ENCODE data around the gene RAB6B. TPM values are rescaled to one million over a fixed set of nuclear protein-coding genes. Genes with fewer than 3 reads are reported as not detected.

RAB6B gene
- 0.96 to 2.7 TPM (median 2.0 TPM) in 5 replicates for total RNA-seq (2022; extraction: Qiagen RNA extraction)

DNA sequence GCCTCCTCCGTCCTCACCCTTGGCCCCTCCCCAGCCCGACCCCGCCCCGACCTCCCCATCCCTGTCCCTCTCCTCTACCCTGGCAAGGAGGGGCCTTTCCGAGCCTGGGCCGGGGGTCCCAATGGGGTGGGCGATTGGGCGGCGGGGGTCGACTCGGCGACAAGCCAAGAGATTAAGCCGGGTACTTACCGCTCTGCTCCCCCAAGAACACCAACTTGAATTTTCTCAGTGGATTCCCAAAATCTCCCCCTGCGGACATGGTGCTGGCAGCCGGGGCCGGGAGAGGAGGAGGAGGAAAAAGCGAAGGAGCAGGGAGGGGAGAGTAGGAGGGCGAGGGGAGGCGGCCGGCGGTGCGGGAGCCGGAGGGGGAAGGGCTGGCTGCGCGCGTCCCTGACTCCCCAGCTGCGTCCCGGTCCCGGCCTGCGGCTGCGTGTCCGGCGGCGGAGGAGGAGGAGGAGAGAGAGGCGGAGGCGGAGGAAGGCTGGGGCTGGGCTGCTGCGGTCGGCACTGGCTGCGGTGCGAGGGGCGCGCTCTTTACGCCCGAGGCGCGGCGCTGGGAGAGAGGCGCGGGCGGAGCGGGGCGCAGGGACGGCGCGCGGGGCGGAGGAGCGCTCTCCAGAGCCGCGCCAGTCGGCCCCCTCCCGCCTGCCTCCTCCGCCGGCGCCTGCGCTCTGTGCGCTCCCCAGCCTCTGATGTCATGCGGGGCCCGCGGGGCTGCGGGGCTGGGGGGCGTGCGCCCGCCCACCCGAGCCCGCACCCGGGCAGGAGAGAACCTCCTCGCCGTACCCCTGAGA lies at the start of gene RAB6B:
RAB6B (minus strand) TSS at position 675 of the 794 bp plus-strand sequence; CDS start at position 259, 416 bp downstream.

DNA sequence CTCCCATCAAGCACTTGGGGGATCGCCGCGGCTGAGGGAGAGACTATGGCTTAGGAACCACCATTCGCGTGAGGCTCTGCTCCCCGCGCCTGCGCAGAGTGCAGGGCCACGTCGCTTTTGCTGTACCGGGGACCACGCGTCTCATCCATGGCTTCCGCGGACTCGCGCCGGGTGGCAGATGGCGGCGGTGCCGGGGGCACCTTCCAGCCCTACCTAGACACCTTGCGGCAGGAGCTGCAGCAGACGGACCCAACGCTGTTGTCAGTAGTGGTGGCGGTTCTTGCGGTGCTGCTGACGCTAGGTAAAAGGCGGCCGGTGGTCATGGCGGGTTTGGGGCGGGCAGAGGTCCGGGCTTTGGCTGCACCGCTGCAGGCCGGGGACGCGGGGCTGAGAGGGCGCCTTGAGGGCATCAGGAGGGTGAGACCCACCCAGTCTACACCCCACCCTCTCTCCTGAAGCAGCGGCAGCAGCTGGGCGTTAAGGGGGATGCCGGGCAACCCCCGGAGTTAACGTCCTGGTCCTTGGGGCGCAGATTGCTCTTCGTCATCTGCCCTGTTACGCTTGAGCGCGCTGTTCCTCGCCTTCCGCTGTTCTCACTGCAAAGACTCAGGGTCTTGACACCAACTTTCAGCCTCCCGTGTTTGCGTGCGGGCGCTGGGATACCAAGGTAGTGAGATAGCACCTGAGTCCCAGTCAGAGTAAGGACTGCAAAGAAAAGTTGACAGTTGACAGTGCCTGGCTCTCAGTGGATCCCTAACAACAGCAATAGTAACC lies 89.8 kb downstream of the RAB6B start, which contains the start of gene SRPRB:
SRPRB (plus strand) TSS at position 114 of the 774 bp plus-strand sequence; CDS start at position 148, 34 bp downstream.

Other genes starting within 250 kb of the RAB6B start
- gene TOPBP1, start 233.9 kb downstream of the RAB6B start, total RNA-seq (2022; extraction: Qiagen RNA extraction), result 20.5 to 28.4 TPM (median 25.6 TPM) in 5 replicates
- 0.69 to 1.5 TPM (median 1.2 TPM) in 5 replicates for gene TF, start 149.5 kb downstream of the RAB6B start, total RNA-seq (2022; extraction: Qiagen RNA extraction)
- gene SRPRB, start 90.1 kb downstream of the RAB6B start, total RNA-seq (2022; extraction: Qiagen RNA extraction), result 54.3 to 64.0 TPM (median 56.7 TPM) in 5 replicates
- 0.01 to 0.09 TPM (median 0.02 TPM) in 5 replicates for gene SLCO2A1, start 134.0 kb upstream of the RAB6B start, total RNA-seq (2022; extraction: Qiagen RNA extraction)

Measured in A549 treated with CORT108297 at 1 μM for 4 hours (cell line).